LNCaP clone FGC (cell line): Measurements from ENCODE around the gene ONECUT2.

Source experiments
- DNase-seq: peaks from one replicate; pipeline ENCODE4 v3.0.0-alpha.2; 2011; ENCODE audit warnings: low read depth
- H3K4me3 ChIP-seq: 2 replicates; pipeline ENCODE4 v1.5.1; 2011; ENCODE audit warnings: mild to moderate bottlenecking, low read depth, low read length, control low read depth
- TF ChIP-seq, protein P1 (sequence below): IDR thresholded peaks from 2 replicates; pipeline ENCODE4 v1.5.1; 2012; ENCODE audit warnings: mild to moderate bottlenecking; ENCODE audit not compliant: control insufficient read depth, insufficient read depth; ENCODE audit errors: extremely low read depth

The ONECUT2 gene

DNA sequence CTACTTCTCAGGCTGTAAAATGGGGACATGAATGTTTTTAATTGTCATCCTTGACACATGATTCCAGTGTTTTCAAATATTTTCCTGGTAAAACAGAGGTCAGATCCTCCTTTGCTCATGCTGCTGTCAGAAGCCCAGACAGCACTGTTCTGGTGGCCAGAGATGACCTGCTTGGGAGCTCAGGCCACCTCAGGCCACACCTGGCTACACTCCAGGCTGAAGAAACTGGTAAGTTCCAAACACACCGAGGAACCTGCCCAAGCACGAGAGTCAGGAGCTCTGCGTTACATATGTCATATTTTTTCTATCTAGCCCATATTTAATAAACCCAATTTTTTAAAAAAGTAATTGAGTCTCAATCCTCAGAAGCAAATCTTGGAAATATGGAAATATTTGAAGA is 103.4 kb downstream of the ONECUT2 start:
- TF ChIP-seq, protein P1, sequence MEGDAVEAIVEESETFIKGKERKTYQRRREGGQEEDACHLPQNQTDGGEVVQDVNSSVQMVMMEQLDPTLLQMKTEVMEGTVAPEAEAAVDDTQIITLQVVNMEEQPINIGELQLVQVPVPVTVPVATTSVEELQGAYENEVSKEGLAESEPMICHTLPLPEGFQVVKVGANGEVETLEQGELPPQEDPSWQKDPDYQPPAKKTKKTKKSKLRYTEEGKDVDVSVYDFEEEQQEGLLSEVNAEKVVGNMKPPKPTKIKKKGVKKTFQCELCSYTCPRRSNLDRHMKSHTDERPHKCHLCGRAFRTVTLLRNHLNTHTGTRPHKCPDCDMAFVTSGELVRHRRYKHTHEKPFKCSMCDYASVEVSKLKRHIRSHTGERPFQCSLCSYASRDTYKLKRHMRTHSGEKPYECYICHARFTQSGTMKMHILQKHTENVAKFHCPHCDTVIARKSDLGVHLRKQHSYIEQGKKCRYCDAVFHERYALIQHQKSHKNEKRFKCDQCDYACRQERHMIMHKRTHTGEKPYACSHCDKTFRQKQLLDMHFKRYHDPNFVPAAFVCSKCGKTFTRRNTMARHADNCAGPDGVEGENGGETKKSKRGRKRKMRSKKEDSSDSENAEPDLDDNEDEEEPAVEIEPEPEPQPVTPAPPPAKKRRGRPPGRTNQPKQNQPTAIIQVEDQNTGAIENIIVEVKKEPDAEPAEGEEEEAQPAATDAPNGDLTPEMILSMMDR: no peak

DNA sequence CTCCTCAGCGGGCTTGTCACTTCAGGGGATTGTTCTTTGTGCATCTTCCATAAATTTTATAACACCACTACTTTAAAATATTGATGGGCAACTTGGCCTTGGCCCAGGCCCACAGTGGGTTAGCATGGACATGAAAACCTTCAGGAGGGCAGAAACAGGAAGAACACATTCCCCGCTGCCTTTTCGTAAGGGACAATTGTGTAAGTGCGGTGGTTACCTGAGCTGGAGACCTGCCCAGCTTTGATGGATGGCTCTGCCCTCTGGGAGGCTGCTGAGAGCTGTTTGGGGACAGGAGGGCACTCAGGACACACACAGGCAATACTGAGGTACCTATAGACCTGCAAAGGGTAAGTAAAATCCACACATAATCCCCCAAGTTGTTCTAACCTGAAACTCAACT is 104.5 kb downstream of the ONECUT2 start:
- no peak for DNase-seq
- H3K4me3 ChIP-seq: no peak overlapping the region
- TF ChIP-seq, protein P1: no peak

More for the DNA sequence above, 103.4 kb downstream of the ONECUT2 start:
- no peak for DNase-seq
- no peak overlapping the region for H3K4me3 ChIP-seq
